Measurements from ENCODE around the gene IRAK2.
"Not testable (repeated sequence)": the region's sequence is repeated elsewhere in the genome, so short reads cannot be mapped to it uniquely, and the experiment has no call there.

DNA sequence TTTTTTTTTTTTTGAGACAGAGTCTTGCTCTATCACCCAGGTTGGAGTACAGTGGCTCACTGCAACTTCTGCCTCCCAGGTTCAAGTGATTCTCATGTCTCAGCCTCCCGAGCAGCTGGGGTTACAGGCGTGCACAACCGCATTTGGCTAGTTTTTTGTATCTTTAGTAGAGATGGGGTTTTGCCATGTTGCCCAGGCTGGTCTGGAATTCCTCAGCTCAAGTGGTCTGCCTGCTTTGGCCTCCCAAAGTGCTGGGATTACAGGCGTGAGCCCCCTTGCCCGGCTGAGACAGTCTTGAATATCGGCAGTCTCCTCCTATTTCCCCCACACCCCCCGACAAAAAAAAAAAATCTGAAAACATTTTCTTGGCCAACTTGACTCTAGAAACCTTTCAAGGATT, 102.2 kb downstream of the IRAK2 start:
- TF ChIP-seq POLR2A (IDR thresholded peaks at IDR 0.05; ENCODE audit: control extremely low read depth in 1 of 2, low read depth in 2 of 2, low read length in 2 of 2); EZH2 (IDR thresholded peaks at IDR 0.05; ENCODE audit: low read depth, low read length, severe bottlenecking); TAF1 (IDR thresholded peaks at IDR 0.05; ENCODE audit: low read depth, low read length); EP300 (IDR thresholded peaks at IDR 0.05; ENCODE audit: borderline replicate concordance in 1 of 2, low read depth in 2 of 2, low read length in 2 of 2); CEBPB (IDR thresholded peaks at IDR 0.05; ENCODE audit: low read depth, low read length); CHD2 (IDR thresholded peaks at IDR 0.05; ENCODE audit: low read length): not testable (repeated sequence)
- TF ChIP-seq, protein P1, sequence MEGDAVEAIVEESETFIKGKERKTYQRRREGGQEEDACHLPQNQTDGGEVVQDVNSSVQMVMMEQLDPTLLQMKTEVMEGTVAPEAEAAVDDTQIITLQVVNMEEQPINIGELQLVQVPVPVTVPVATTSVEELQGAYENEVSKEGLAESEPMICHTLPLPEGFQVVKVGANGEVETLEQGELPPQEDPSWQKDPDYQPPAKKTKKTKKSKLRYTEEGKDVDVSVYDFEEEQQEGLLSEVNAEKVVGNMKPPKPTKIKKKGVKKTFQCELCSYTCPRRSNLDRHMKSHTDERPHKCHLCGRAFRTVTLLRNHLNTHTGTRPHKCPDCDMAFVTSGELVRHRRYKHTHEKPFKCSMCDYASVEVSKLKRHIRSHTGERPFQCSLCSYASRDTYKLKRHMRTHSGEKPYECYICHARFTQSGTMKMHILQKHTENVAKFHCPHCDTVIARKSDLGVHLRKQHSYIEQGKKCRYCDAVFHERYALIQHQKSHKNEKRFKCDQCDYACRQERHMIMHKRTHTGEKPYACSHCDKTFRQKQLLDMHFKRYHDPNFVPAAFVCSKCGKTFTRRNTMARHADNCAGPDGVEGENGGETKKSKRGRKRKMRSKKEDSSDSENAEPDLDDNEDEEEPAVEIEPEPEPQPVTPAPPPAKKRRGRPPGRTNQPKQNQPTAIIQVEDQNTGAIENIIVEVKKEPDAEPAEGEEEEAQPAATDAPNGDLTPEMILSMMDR (IDR thresholded peaks at IDR 0.05; ENCODE audit: control extremely low read depth in 1 of 3, insufficient read depth in 1 of 3, low read depth in 1 of 3, low read length in 3 of 3), result not testable (repeated sequence)

Data from H1 (cell line).